Thyroid gland (tissue), 4 donors: Measurements from ENCODE around the gene ANKMY1.

Source experiments
- CTCF ChIP-seq, 6 experiments: fragments of 200-600 bp in 3 of 6; fragments of 450-650 bp in 3 of 6; sonication (generic) in 3 of 6; IDR thresholded peaks; one replicate each; pipeline ENCODE4 v1.5.1; 2016 to 2019; ENCODE audit warnings: antibody characterized with exemption in 6 of 6, mild to moderate bottlenecking in 2 of 6, inconsistent platforms in 1 of 6, moderate library complexity in 1 of 6
- POLR2A ChIP-seq, 2 donors: fragments of 450-650 bp; IDR thresholded peaks; one replicate each; pipeline ENCODE4 v1.6.1; 2017; ENCODE audit warnings: antibody characterized with exemption in 2 of 2, mild to moderate bottlenecking in 2 of 2, moderate library complexity in 1 of 2

GRCh38 chr2:240512666-240513535 lies 44.9 kb downstream of the ANKMY1 start:
- no peak for TF ChIP-seq CTCF (IDR thresholded peaks at IDR 0.05)
- no peak for TF ChIP-seq POLR2A (IDR thresholded peaks at IDR 0.05)
